GM19099 (cell line): ENCODE results near the gene SPATA33.

Experiments used
- POLR2A ChIP-seq: IDR thresholded peaks from 3 replicates; pipeline ENCODE4 v1.6.1; 2011; ENCODE audit warnings: low read depth; ENCODE audit not compliant: insufficient read length; ENCODE audit errors: extremely low read depth

Gene SPATA33

GRCh38 chr16:89657442-89658220, at the start of gene SPATA33, which contains the start of gene CHMP1A:
SPATA33 (plus strand) TSS chr16:89657836; CDS start chr16:89657912, 76 bp downstream.
CHMP1A (minus strand) TSS chr16:89657708; CDS start chr16:89657588, 120 bp downstream.
- peak; percentile 84 for TF ChIP-seq POLR2A

GRCh38 chr16:89607937-89608740, 49.5 kb upstream of the SPATA33 start:
- no peak for TF ChIP-seq POLR2A

GRCh38 chr16:89610108-89610453, 47.6 kb upstream of the SPATA33 start:
- TF ChIP-seq POLR2A: no peak

- no peak for TF ChIP-seq POLR2A
Observed at GRCh38 chr16:89612415-89613166, 45.0 kb upstream of the SPATA33 start.

GRCh38 chr16:89613231-89613953, 44.2 kb upstream of the SPATA33 start, which contains the start of gene DPEP1:
DPEP1 (plus strand) TSS chr16:89613642; CDS start chr16:89630411, 16,769 bp downstream.
- no peak for TF ChIP-seq POLR2A

- no peak for TF ChIP-seq POLR2A
Observed at GRCh38 chr16:89613954-89614459, 43.6 kb upstream of the SPATA33 start.

GRCh38 chr16:89615176-89615575, 42.5 kb upstream of the SPATA33 start:
- TF ChIP-seq POLR2A: no peak

GRCh38 chr16:89615596-89616090, 42.0 kb upstream of the SPATA33 start:
- TF ChIP-seq POLR2A: no peak

- TF ChIP-seq POLR2A: no peak
Observed at GRCh38 chr16:89616623-89617022, 41.0 kb upstream of the SPATA33 start.

- no peak for TF ChIP-seq POLR2A
Observed at GRCh38 chr16:89617036-89617435, 40.6 kb upstream of the SPATA33 start.

- no peak for TF ChIP-seq POLR2A
Observed at GRCh38 chr16:89618109-89618998, 39.3 kb upstream of the SPATA33 start.

- no peak for TF ChIP-seq POLR2A
Observed at GRCh38 chr16:89619840-89620239, 37.8 kb upstream of the SPATA33 start.

- no peak for TF ChIP-seq POLR2A
Observed at GRCh38 chr16:89620406-89620841, 37.2 kb upstream of the SPATA33 start.
